ENCODE results near the gene DNAJC22. TPM values are rescaled to one million over a fixed set of nuclear protein-coding genes. Genes with fewer than 3 reads are reported as not detected.

Gene DNAJC22
- total and polyA plus RNA-seq, 2 donors (not counting 1 experiment from before 2014, with no cell fraction given), result 2.4 to 4.8 TPM

DNA sequence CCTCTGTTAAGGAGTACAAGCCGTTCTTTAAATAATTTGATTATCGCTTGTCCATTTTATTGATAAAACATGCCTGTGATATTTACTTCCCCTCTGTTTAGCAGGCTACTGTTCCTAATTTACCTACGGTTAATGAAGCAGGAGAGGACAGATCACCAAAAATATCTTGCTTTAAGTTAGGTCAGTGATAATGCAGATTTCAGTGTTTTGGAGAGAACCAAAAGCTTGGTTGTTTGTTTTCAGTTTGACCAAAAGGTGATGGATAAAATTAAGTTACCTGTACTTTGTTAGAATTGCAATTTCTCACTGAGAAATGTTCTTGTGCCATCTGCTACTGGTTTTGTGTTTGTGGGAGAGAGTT, 21.5 kb downstream of the DNAJC22 start:
- DNase-seq (ENCODE audit: low read depth in 2 of 2), result no peak
- peak overlapping the region; percentile 82 for H3K27ac ChIP-seq (ENCODE audit: insufficient read depth, low read length)

DNA sequence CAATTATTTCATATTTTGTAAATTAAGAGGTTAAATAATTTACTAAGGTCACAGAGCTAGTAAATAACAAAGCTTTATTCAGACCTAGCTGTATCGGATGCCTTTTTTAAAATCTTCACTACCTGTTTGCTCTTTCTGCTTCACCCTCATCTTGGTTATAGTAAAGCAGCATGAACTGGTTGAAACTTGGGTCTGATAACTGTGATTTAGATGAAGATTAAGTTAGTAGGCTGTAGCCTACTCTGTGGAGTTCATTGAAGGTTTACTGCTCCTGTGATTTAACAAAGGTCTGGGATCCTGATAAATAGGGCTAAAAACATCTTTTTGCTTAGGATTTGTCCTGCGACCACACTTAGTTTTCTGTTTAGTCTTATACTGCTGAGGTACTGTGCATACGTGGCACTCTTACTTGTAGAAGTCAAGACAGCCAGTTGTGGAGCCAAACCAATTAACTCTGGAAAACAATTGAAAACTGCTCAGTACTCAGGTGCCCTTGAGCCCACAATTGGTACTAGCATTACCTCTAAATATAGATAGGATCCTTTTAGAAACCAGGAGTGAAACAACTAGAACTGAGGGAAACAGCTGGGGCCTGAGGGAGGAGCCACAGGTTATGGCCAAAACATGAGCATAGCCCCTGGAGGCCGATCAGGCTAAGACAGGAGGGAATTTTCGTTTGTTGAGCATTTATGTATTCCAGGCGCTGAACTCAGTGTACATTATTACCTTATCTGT, 22.9 kb downstream of the DNAJC22 start:
- Histone ChIP-seq H3K27ac (ENCODE audit: insufficient read depth, low read length) (no peak overlapping the region), H3K4me3 (replicated peaks in 1 of 4; ENCODE audit: control extremely low read depth in 1 of 4, insufficient read depth in 1 of 4, low read depth in 3 of 4, low read length in 4 of 4) (peak overlapping the region in 2 of 4 experiments; percentile 43 to 87), H2AFZ (ENCODE audit: low read length) (no peak overlapping the region), H3K36me3 (ENCODE audit: control insufficient read depth, insufficient read depth, low read length) (peaks cover 1% of the 10 kb centered on the region), H3K9me3 (ENCODE audit: control insufficient read depth, insufficient read depth, low read depth, low read length) (no peaks in the 10 kb centered on the region), H3K27me3 (ENCODE audit: control insufficient read depth, insufficient read depth, low read length) (no peaks in the 10 kb centered on the region), H3K79me2 (ENCODE audit: control insufficient read depth, insufficient read depth, low read length) (peaks cover 63% of the 10 kb centered on the region), H3K9ac (ENCODE audit: insufficient read depth, low read length) (no peak overlapping the region), H3K4me2 (ENCODE audit: extremely low read depth, insufficient read depth, low read length) (peak overlapping the region; percentile 30), H4K20me1 (ENCODE audit: control insufficient read depth, extremely low read depth, insufficient read depth, low read length) (no peaks in the 10 kb centered on the region), H3K4me1 (ENCODE audit: control insufficient read depth, extremely low read depth, insufficient read depth, low read length) (peaks cover 6% of the 10 kb centered on the region)
- DNase-seq (ENCODE audit: low read depth in 2 of 2), result peak; percentile 49 to 58
- TF ChIP-seq, protein P1, sequence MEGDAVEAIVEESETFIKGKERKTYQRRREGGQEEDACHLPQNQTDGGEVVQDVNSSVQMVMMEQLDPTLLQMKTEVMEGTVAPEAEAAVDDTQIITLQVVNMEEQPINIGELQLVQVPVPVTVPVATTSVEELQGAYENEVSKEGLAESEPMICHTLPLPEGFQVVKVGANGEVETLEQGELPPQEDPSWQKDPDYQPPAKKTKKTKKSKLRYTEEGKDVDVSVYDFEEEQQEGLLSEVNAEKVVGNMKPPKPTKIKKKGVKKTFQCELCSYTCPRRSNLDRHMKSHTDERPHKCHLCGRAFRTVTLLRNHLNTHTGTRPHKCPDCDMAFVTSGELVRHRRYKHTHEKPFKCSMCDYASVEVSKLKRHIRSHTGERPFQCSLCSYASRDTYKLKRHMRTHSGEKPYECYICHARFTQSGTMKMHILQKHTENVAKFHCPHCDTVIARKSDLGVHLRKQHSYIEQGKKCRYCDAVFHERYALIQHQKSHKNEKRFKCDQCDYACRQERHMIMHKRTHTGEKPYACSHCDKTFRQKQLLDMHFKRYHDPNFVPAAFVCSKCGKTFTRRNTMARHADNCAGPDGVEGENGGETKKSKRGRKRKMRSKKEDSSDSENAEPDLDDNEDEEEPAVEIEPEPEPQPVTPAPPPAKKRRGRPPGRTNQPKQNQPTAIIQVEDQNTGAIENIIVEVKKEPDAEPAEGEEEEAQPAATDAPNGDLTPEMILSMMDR (conservative IDR thresholded peaks at IDR 0.05 in 1 of 2, IDR thresholded peaks at IDR 0.05 in 1 of 2; ENCODE audit: low read depth in 1 of 2, low read length in 2 of 2), result peak; percentile 53 to 65
- TF ChIP-seq EZH2 (IDR thresholded peaks at IDR 0.05; ENCODE audit: low read length, missing control alignments), result no peak

More for the DNA sequence above, 21.5 kb downstream of the DNAJC22 start:
- Histone ChIP-seq H4K20me1 (ENCODE audit: control insufficient read depth, extremely low read depth, insufficient read depth, low read length) (no peaks in the 10 kb centered on the region), H3K9ac (ENCODE audit: insufficient read depth, low read length) (peak overlapping the region; percentile 96), H3K4me2 (ENCODE audit: extremely low read depth, insufficient read depth, low read length) (peak overlapping the region; percentile 96), H3K4me1 (ENCODE audit: control insufficient read depth, extremely low read depth, insufficient read depth, low read length) (peaks cover 6% of the 10 kb centered on the region), H3K36me3 (ENCODE audit: control insufficient read depth, insufficient read depth, low read length) (peaks cover 1% of the 10 kb centered on the region), H3K9me3 (ENCODE audit: control insufficient read depth, insufficient read depth, low read depth, low read length) (no peaks in the 10 kb centered on the region), H3K27me3 (ENCODE audit: control insufficient read depth, insufficient read depth, low read length) (no peaks in the 10 kb centered on the region), H2AFZ (ENCODE audit: low read length) (no peak overlapping the region), H3K79me2 (ENCODE audit: control insufficient read depth, insufficient read depth, low read length) (peaks cover 51% of the 10 kb centered on the region), H3K4me3 (replicated peaks in 1 of 4; ENCODE audit: control extremely low read depth in 1 of 4, insufficient read depth in 1 of 4, low read depth in 3 of 4, low read length in 4 of 4) (peak overlapping the region; percentile 70 to 97 (median 89))
- TF ChIP-seq EZH2 (IDR thresholded peaks at IDR 0.05; ENCODE audit: low read length, missing control alignments), result no peak
- TF ChIP-seq, protein P1 (conservative IDR thresholded peaks at IDR 0.05 in 1 of 2, IDR thresholded peaks at IDR 0.05 in 1 of 2; ENCODE audit: low read depth in 1 of 2, low read length in 2 of 2), result no peak

DNA sequence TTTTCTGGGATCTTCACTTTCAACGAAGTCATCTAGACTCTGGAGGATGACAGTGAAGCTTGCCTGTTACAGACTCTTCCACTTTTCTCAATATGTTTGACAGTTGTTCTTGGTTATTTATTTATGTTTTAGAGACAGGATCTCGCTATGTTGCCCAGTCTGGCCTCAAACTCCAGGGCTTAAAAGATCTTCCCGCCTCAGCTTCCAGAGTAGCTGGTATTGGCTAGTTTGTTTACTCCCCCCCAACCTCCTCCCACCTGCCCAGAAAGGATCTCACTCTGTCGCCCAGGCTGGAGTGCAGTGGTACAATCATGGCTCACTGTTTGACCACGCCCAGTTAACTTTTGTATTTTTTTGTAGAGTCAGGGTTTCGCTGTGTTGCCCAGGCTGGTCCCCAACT, 23.9 kb downstream of the DNAJC22 start:
- no peaks in the 10 kb centered on the region for H3K27me3 ChIP-seq (ENCODE audit: control insufficient read depth, insufficient read depth, low read length)
- H2AFZ ChIP-seq (ENCODE audit: low read length), result no peak overlapping the region
- H3K4me2 ChIP-seq (ENCODE audit: extremely low read depth, insufficient read depth, low read length), result peak overlapping the region; percentile 11
- no peak overlapping the region for H3K9ac ChIP-seq (ENCODE audit: insufficient read depth, low read length)
- no peak for TF ChIP-seq EZH2 (IDR thresholded peaks at IDR 0.05; ENCODE audit: low read length, missing control alignments)
- TF ChIP-seq, protein P1 (conservative IDR thresholded peaks at IDR 0.05 in 1 of 2, IDR thresholded peaks at IDR 0.05 in 1 of 2; ENCODE audit: low read depth in 1 of 2, low read length in 2 of 2), result no peak
- H3K4me1 ChIP-seq (ENCODE audit: control insufficient read depth, extremely low read depth, insufficient read depth, low read length), result peaks cover 2% of the 10 kb centered on the region
- peaks cover 69% of the 10 kb centered on the region for H3K79me2 ChIP-seq (ENCODE audit: control insufficient read depth, insufficient read depth, low read length)
- no peak for DNase-seq (ENCODE audit: low read depth in 2 of 2)
- no peaks in the 10 kb centered on the region for H3K9me3 ChIP-seq (ENCODE audit: control insufficient read depth, insufficient read depth, low read depth, low read length)
- H3K27ac ChIP-seq (ENCODE audit: insufficient read depth, low read length), result no peak overlapping the region
- peaks cover 1% of the 10 kb centered on the region for H3K36me3 ChIP-seq (ENCODE audit: control insufficient read depth, insufficient read depth, low read length)
- H4K20me1 ChIP-seq (ENCODE audit: control insufficient read depth, extremely low read depth, insufficient read depth, low read length), result no peaks in the 10 kb centered on the region
- no peak overlapping the region for H3K4me3 ChIP-seq (replicated peaks in 1 of 4; ENCODE audit: control extremely low read depth in 1 of 4, insufficient read depth in 1 of 4, low read depth in 3 of 4, low read length in 4 of 4)

Data from fibroblast of lung (primary cell).